GM23248 (cell line): ENCODE data around the gene FOXQ1. TPM values are rescaled to one million over a fixed set of nuclear protein-coding genes. Genes with fewer than 3 reads are reported as not detected.

Experiments
- DNase-seq: peaks from one replicate; pipeline ENCODE4 v3.0.0-alpha.2; 2015
- H2AFZ ChIP-seq: fragments of 200-600 bp; sonication (generic); 2 replicates; pipeline ENCODE4 v1.6.1; 2016; ENCODE audit warnings: antibody characterized with exemption
- H3F3A ChIP-seq: fragments of 200-600 bp; sonication (generic); 2 replicates; pipeline ENCODE4 v1.6.1; 2016; ENCODE audit warnings: mild to moderate bottlenecking, antibody characterized with exemption, mixed run types; ENCODE audit not compliant: insufficient read depth
- H3K27ac ChIP-seq: fragments of 200-600 bp; sonication (generic); 2 replicates; pipeline ENCODE4 v1.5.1; 2016; ENCODE audit warnings: mild to moderate bottlenecking
- H3K27me3 ChIP-seq: fragments of 200-600 bp; sonication (generic); replicated peaks from 2 replicates; pipeline ENCODE4 v1.6.1; 2016; ENCODE audit warnings: mild to moderate bottlenecking; ENCODE audit not compliant: insufficient read depth
- H3K36me3 ChIP-seq: fragments of 200-600 bp; sonication (generic); 2 replicates; pipeline ENCODE4 v1.6.1; 2016; ENCODE audit warnings: low read depth, mild to moderate bottlenecking
- H3K4me1 ChIP-seq: fragments of 200-600 bp; sonication (generic); 2 replicates; pipeline ENCODE4 v1.6.1; 2016; ENCODE audit warnings: mild to moderate bottlenecking; ENCODE audit not compliant: insufficient read depth
- H3K4me2 ChIP-seq: fragments of 200-600 bp; sonication (generic); one replicate; pipeline ENCODE4 v1.6.1; 2016; ENCODE audit warnings: mild to moderate bottlenecking; ENCODE audit not compliant: unreplicated experiment
- H3K4me3 ChIP-seq: fragments of 200-600 bp; sonication (generic); 2 replicates; pipeline ENCODE4 v1.5.1; 2016; ENCODE audit warnings: mild to moderate bottlenecking
- H3K79me2 ChIP-seq: fragments of 200-600 bp; sonication (generic); 2 replicates; pipeline ENCODE4 v1.6.1; 2016; ENCODE audit warnings: mild to moderate bottlenecking; ENCODE audit not compliant: insufficient read depth
- H3K9ac ChIP-seq: fragments of 200-600 bp; sonication (generic); 2 replicates; pipeline ENCODE4 v1.6.1; 2016; ENCODE audit warnings: mild to moderate bottlenecking
- H3K9me2 ChIP-seq: fragments of 200-600 bp; sonication (generic); 2 replicates; pipeline ENCODE4 v1.6.1; 2016; ENCODE audit warnings: mixed run types, mild to moderate bottlenecking, moderate library complexity; ENCODE audit not compliant: insufficient read depth
- H3K9me3 ChIP-seq: fragments of 200-600 bp; sonication (generic); one replicate; pipeline ENCODE4 v1.6.1; 2017; ENCODE audit warnings: low read depth
- H4K20me1 ChIP-seq: fragments of 200-600 bp; sonication (generic); 2 replicates; pipeline ENCODE4 v1.6.0; 2016; ENCODE audit not compliant: insufficient read depth
- EZH2 ChIP-seq: fragments of 200-600 bp; sonication (generic); IDR thresholded peaks from 2 replicates; pipeline ENCODE4 v1.6.1; 2018; ENCODE audit warnings: antibody characterized with exemption, mild to moderate bottlenecking; ENCODE audit not compliant: insufficient read depth, poor library complexity, severe bottlenecking
- EZH2phosphoT487 ChIP-seq: fragments of 200-600 bp; sonication (generic); IDR thresholded peaks from 2 replicates; pipeline ENCODE4 v1.6.1; 2018; ENCODE audit warnings: antibody characterized with exemption, moderate library complexity, mild to moderate bottlenecking, low read depth; ENCODE audit not compliant: insufficient read depth
- WGBS, 2 experiments: methylation state at CpG; one replicate each; pipeline ENCODE4 v1.1.6; 2015 to 2017; ENCODE audit warnings: low lambda C conversion rate in 2 of 2, low coverage in 1 of 2; ENCODE audit errors: missing lambda C conversion rate in 2 of 2; 5-methylcytosine and 5-hydroxymethylcytosine counted together
- in situ Hi-C: fragments of 300-500 bp; cut with MboI; formaldehyde crosslinking; loops from 2 replicates; pipeline ENCODE4 v1.15.0; 2020
- polyA plus RNA-seq: library from polyadenylated mRNA; unstranded; fragments of >200 nt; fragmentation: Nextera tagmentation; extraction: Ambion mirVana; gene quantifications from 2 replicates; pipeline ENCODE4 v1.2.1, GENCODE V29; 2016
- total RNA-seq: library from RNA; depleted of rRNA; stranded (reverse); fragments of >200 nt; shearing (Covaris generic); gene quantifications from 2 replicates; pipeline ENCODE4 v1.2.3, GENCODE V29; 2014; rRNA removed

FOXQ1 gene, protein sequence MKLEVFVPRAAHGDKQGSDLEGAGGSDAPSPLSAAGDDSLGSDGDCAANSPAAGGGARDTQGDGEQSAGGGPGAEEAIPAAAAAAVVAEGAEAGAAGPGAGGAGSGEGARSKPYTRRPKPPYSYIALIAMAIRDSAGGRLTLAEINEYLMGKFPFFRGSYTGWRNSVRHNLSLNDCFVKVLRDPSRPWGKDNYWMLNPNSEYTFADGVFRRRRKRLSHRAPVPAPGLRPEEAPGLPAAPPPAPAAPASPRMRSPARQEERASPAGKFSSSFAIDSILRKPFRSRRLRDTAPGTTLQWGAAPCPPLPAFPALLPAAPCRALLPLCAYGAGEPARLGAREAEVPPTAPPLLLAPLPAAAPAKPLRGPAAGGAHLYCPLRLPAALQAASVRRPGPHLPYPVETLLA
- total RNA-seq, result under 0.01 TPM in 1 of 2 replicates, not detected in the other
- not detected in 2 replicates for polyA plus RNA-seq

GRCh38 chr6:1311400-1312202 lies at the start of gene FOXQ1:
FOXQ1 (plus strand) TSS chr6:1312098; CDS start chr6:1312705, 607 bp downstream.
- peak within 1 kb of the TSS; percentile 70 for H2AFZ ChIP-seq
- no peak within 1 kb of the TSS for H3K9ac ChIP-seq
- no peaks in the 10 kb centered on the region for H4K20me1 ChIP-seq
- H3K4me1 ChIP-seq, result no peaks in the 10 kb centered on the region
- H3K4me3 ChIP-seq, result peak within 1 kb of the TSS; percentile 73
- no peaks in the 10 kb centered on the region for H3K36me3 ChIP-seq
- 0 to 1% methylated on average over 52 to 67 of the region's 75 CpGs for WGBS, 2 experiments
- H3K79me2 ChIP-seq, result no peaks in the 10 kb centered on the region
- TF ChIP-seq EZH2 (peak; percentile 51), EZH2phosphoT487 (no peak)
- peak; percentile 65 for DNase-seq
- H3K4me2 ChIP-seq, result peak within 1 kb of the TSS; percentile 93
- H3K9me3 ChIP-seq, result no peaks in the 10 kb centered on the region
- no peak within 1 kb of the TSS for H3K27ac ChIP-seq
- H3F3A ChIP-seq, result peaks cover 4% of the 10 kb centered on the region; the same call in 1 of the 2 replicates
- H3K9me2 ChIP-seq, result no peaks in the 10 kb centered on the region
- H3K27me3 ChIP-seq, result peaks cover 35% of the 10 kb centered on the region
- in situ Hi-C loops, result no loop called here

GRCh38 chr6:1262704-1263038 lies 49.2 kb upstream of the FOXQ1 start:
- H3K9ac ChIP-seq, result no peak overlapping the region
- no peak overlapping the region for H2AFZ ChIP-seq
- no peaks in the 10 kb centered on the region for H3K9me3 ChIP-seq
- no peaks in the 10 kb centered on the region for H3F3A ChIP-seq
- H3K27me3 ChIP-seq, result no peaks in the 10 kb centered on the region
- no peak overlapping the region for H3K27ac ChIP-seq
- in situ Hi-C loops, result no loop called here
- DNase-seq, result no peak
- no peaks in the 10 kb centered on the region for H3K4me1 ChIP-seq
- H3K79me2 ChIP-seq, result no peaks in the 10 kb centered on the region
- TF ChIP-seq EZH2 (no peak), EZH2phosphoT487 (no peak)
- H4K20me1 ChIP-seq, result no peaks in the 10 kb centered on the region
- H3K36me3 ChIP-seq, result no peaks in the 10 kb centered on the region
- H3K9me2 ChIP-seq, result no peaks in the 10 kb centered on the region
- WGBS, 2 experiments, result 78 to 83% methylated on average over 6 of the region's 6 CpGs
- no peak overlapping the region for H3K4me2 ChIP-seq
- no peak overlapping the region for H3K4me3 ChIP-seq

DNA sequence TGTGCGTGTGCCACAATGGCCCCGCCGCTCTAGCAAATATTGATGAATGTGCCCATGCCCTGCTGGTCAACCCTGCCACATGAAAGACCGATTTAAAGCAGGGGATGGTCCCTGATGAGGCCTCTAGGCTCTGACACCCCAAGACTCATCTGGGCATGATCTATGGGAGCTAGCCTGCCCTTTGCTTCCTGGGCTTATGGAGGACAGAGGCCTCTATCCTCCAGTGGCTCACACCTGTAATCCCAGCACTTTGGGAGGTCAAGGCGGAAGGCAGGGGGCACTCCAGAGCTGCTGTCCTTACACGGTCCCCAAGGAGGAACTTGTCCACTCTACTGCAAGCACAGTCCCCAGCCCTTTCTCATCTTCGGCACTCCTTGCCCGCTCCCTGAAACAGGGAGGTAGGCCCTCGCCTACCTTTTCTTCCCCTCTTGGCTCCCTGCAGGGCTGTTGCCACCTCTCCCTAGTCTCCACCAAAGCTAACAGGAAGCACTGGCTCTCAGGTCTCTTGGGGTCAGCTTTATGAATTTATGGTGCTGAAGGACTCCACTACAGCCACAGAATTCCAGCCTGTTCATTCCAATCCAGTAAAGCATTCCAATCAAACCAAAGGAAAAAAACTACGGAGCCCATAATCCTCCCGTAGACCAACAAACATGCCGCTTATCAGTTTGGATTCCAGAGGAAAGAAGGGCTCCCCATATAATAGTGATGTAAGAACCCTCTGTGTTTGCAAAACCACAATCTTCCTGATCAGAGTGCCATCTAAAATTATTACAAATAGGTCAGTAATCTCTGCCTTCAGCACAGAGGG lies 48.7 kb upstream of the FOXQ1 start:
- no peaks in the 10 kb centered on the region for H3K9me2 ChIP-seq
- TF ChIP-seq EZH2, result no peak
- TF ChIP-seq EZH2phosphoT487, result no peak
- no peaks in the 10 kb centered on the region for H3K27me3 ChIP-seq
- no peaks in the 10 kb centered on the region for H3K9me3 ChIP-seq
- no peak overlapping the region for H3K4me3 ChIP-seq
- WGBS, 2 experiments, result 88% methylated on average over 12 of the region's 12 CpGs
- H4K20me1 ChIP-seq, result no peaks in the 10 kb centered on the region
- H3K36me3 ChIP-seq, result no peaks in the 10 kb centered on the region
- H3K9ac ChIP-seq, result no peak overlapping the region
- H3K4me1 ChIP-seq, result no peaks in the 10 kb centered on the region
- H3F3A ChIP-seq, result no peaks in the 10 kb centered on the region
- H3K79me2 ChIP-seq, result no peaks in the 10 kb centered on the region
- in situ Hi-C loops, result no loop called here
- no peak overlapping the region for H3K27ac ChIP-seq
- no peak for DNase-seq
- H2AFZ ChIP-seq, result no peak overlapping the region
- H3K4me2 ChIP-seq, result no peak overlapping the region

DNA sequence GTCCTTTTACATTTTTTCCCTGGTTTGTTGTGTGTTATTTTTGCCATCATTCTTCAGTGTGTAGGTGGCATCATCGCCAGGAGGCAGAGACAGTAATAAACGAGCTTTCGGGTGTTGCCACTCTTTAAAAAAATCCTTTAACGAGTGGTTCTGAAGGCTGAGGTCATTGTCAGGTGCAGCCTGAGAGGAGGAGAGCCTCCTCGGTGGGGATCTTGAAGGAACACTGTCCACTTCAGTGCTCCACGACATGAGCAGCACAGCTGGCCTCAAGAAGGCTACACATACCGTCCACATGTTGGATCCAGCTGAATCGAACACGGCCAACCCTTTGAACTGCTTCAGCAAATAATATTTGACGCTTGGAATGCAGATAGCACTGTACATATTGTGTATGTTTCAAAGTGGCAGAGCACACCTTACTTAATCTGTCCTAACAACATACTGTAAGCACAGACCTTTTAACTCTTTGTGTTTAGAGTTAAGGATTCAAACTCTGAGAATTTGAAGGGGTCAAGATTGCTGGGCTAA lies 48.0 kb upstream of the FOXQ1 start:
- H3K9ac ChIP-seq, result no peak overlapping the region
- H3K4me1 ChIP-seq, result no peaks in the 10 kb centered on the region
- no peaks in the 10 kb centered on the region for H3K9me2 ChIP-seq
- in situ Hi-C loops, result no loop called here
- no peak overlapping the region for H3K4me2 ChIP-seq
- no peak for DNase-seq
- WGBS, 2 experiments, result 44 to 50% methylated on average over 10 of the region's 10 CpGs
- no peaks in the 10 kb centered on the region for H3K27me3 ChIP-seq
- H4K20me1 ChIP-seq, result no peaks in the 10 kb centered on the region
- no peak overlapping the region for H2AFZ ChIP-seq
- TF ChIP-seq EZH2, result no peak
- no peak for TF ChIP-seq EZH2phosphoT487
- H3F3A ChIP-seq, result no peaks in the 10 kb centered on the region
- H3K79me2 ChIP-seq, result no peaks in the 10 kb centered on the region
- no peaks in the 10 kb centered on the region for H3K36me3 ChIP-seq
- no peak overlapping the region for H3K27ac ChIP-seq
- no peak overlapping the region for H3K4me3 ChIP-seq
- no peaks in the 10 kb centered on the region for H3K9me3 ChIP-seq
